ENCODE data around the gene OR6K6.

OR6K6 gene

DNA sequence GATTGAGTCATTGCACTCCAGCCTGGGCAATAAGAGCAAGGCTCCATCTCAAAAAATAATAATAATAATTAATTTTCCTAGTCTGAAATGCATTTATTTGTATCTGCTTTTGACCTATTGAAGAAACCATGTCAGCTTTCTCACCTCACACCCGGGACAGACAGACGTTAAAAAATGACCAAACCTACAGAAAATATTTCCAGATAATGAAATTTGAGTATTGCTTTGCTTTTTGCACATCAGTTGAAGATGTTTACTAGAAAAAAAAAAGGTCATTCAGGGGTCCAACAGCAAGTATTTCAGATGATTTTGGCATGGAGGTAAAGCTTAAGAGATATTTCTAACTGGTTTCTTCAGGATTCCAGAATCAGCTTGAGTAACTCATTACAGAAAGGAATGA, at the start of gene OR6K6:
TSS of gene OR6K6 (plus strand) at position 301 of the 400 bp plus-strand sequence. CDS start 168 bp downstream, outside the sequence.
- no peak for DNase-seq (ENCODE audit: extremely low read depth in 1 of 2, low read depth in 1 of 2)

GRCh38 chr1:158706096-158706495, 48.4 kb upstream of the OR6K6 start:
- no peak for DNase-seq (ENCODE audit: extremely low read depth in 1 of 2, low read depth in 1 of 2)

- DNase-seq (ENCODE audit: extremely low read depth in 1 of 2, low read depth in 1 of 2), result no peak
Observed at GRCh38 chr1:158711098-158711497, 43.4 kb upstream of the OR6K6 start.

- DNase-seq (ENCODE audit: extremely low read depth in 1 of 2, low read depth in 1 of 2), result no peak
Observed at GRCh38 chr1:158714754-158715153, 39.8 kb upstream of the OR6K6 start.

DNA sequence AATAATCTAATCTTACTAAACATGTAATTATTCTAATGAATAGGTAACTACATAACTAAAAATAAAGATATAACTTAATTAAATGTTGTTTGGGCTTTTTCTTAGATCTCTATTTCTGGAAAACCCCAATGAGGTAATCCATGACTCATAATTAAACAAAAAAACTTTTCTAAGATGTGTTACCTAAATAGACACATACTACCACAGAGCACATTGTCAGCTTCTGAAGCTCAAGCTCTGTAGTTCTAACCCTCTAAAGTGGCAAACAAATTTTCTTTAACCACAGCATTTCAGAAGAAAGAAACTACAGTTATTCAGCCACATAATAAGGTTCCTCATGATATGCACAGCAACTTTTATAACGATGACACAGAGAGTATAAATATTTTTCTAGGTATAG, 38.2 kb upstream of the OR6K6 start:
- DNase-seq (ENCODE audit: extremely low read depth in 1 of 2, low read depth in 1 of 2), result no peak

- no peak for DNase-seq (ENCODE audit: extremely low read depth in 1 of 2, low read depth in 1 of 2)
Observed at GRCh38 chr1:158717344-158717743, 37.2 kb upstream of the OR6K6 start.

- DNase-seq (ENCODE audit: extremely low read depth in 1 of 2, low read depth in 1 of 2), result no peak
Observed at GRCh38 chr1:158719664-158720063, 34.9 kb upstream of the OR6K6 start.

GRCh38 chr1:158720620-158721019, 33.9 kb upstream of the OR6K6 start, which contains the start of gene OR6K3:
OR6K3 (minus strand) TSS chr1:158720720; CDS start chr1:158718115, 2,605 bp downstream.
- DNase-seq (ENCODE audit: extremely low read depth in 1 of 2, low read depth in 1 of 2), result no peak

- no peak for DNase-seq (ENCODE audit: extremely low read depth in 1 of 2, low read depth in 1 of 2)
Observed at GRCh38 chr1:158724442-158724841, 30.1 kb upstream of the OR6K6 start.

- DNase-seq (ENCODE audit: extremely low read depth in 1 of 2, low read depth in 1 of 2), result no peak
Observed at GRCh38 chr1:158728510-158729225, 25.9 kb upstream of the OR6K6 start.

GRCh38 chr1:158730453-158730852, 24.1 kb upstream of the OR6K6 start:
- no peak for DNase-seq (ENCODE audit: extremely low read depth in 1 of 2, low read depth in 1 of 2)

GRCh38 chr1:158731707-158732106, 22.8 kb upstream of the OR6K6 start:
- DNase-seq (ENCODE audit: extremely low read depth in 1 of 2, low read depth in 1 of 2), result no peak

DNA sequence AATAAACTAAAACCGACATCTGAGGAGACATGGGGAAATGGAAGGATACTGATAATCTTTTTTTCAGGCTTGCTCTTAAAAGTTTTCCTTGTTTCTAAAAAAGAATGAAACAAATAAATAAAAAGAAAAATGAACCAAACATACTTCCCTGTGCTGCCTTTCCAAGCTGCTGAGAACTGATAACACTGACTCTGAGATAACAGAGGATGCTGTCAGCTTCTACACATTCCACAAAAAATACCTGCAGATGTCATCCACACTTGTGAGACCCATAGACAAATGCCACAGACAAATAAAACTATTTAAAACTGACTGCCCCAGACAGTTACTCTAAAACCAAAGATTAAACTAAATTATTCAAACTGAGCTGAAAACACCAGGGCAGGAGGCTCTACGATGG, 22.0 kb upstream of the OR6K6 start:
- no peak for DNase-seq (ENCODE audit: extremely low read depth in 1 of 2, low read depth in 1 of 2)

- DNase-seq (ENCODE audit: extremely low read depth in 1 of 2, low read depth in 1 of 2), result no peak
Observed at GRCh38 chr1:158735848-158736247, 18.7 kb upstream of the OR6K6 start.

DNA sequence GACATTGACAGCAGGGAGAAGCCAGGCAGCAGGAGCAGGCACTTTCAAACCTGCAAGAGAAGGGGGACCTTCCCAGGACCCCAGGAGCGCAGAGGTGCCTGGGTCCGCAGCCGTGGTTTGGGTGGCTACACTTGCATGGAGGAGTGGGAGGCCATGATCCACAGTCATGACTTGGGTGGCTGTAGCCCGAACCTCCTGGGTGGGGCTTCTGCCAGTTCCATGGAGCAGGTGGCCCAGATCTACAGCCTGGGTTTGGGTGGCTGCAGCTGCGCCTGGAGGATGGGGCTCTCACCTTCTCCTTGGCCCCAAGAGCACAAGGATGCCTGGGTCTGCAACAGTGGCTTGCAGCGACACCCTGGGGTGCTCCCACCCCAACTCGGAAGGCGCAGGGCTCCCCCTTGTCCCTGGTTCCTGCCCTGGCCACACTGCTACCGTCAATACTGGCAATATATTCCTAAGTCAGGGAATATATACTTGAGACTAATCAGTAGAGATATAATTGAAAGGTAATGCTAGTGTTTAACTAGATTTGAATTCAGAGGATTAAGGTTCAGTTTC, 2.3 kb upstream of the OR6K6 start:
- DNase-seq (ENCODE audit: extremely low read depth in 1 of 2, low read depth in 1 of 2), result no peak

- no peak for DNase-seq (ENCODE audit: extremely low read depth in 1 of 2, low read depth in 1 of 2)
Observed at GRCh38 chr1:158771950-158772866, 17.7 kb downstream of the OR6K6 start, which contains the start of gene OR6N1. OR6N1 (minus strand) TSS chr1:158772195; CDS start chr1:158766682, 5,513 bp downstream.

DNA sequence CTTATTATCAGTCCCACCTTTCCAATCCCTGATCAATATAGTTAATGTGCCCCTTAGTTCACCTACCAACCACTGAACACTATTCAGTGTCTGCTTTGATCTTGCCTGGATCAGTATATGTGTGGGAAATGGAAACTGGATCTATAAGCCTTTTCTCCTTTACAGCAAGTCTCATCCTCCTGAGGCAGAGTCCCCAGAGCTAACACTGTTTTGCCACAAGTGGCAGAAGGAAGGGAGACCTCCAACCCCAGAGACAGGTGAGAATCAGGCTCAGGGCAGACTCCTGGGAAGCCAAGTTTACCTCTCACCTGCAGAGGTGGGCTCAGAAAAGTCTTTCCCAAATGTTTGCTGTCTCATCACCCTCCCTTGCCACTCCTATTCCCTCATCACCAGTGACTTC, 26.6 kb downstream of the OR6K6 start, which contains the start of gene OR6N2:
TSS of gene OR6N2 (minus strand) at position 101 of the 400 bp plus-strand sequence. CDS start 3,569 bp downstream, outside the sequence.
- DNase-seq (ENCODE audit: extremely low read depth in 1 of 2, low read depth in 1 of 2), result no peak

DNA sequence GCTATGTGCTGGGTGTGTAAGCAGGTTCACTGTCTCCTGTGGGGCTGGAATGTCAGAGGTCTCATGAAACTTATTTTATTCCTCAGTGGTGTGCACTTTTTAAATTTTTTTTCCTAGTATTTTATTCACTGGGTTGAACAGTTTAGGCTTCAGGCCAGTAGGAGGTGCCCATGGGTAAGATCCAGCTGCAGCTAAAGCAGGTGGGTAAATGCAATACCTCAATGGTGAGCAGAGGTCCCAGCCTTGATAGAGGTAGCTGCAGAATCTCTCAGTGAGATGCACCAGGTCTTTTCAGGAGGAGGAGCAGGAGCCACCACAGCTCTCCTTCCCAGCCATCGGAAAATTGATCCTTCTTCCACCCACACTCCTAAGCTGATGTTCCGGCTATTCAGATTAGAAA, 39.1 kb downstream of the OR6K6 start:
- DNase-seq (ENCODE audit: extremely low read depth in 1 of 2, low read depth in 1 of 2), result no peak

DNA sequence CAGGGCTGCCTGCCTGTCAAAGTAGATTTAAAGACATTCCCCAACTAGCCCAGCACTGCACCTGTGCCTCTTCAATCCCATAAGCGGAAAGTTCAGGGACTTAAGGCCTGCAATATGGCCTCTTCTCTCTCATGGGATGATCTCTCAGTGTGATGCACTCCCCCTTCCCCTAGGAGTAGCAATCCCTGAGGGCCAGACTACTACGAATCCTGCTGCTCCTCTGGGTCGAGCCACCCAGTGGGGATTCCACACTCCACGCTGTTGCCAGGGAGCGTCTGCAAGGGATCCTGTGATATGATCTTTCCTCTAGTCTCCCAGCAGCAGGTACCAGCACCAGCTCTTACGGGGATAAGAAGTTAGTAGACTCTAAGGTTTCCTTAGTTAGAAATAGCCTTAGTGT, 39.7 kb downstream of the OR6K6 start:
- no peak for DNase-seq (ENCODE audit: extremely low read depth in 1 of 2, low read depth in 1 of 2)

DNA sequence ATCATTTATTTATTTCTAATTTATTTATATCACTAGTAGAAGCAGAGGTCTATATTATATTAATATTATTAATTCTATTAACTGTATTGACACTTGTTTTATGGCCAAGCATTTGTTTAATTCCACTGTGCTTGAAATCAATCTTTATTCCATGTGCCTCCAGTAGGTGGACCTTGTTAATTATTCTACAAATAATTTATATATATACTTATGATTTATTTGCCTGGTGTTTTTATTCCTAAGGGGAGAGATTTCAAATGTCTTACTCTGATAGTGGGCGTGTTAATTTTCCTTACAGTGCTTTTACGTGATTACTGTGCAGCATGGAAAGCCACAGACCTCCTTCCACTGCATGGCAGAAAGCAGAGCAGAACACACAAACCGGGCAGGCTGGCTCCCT, 44.0 kb downstream of the OR6K6 start:
- no peak for DNase-seq (ENCODE audit: extremely low read depth in 1 of 2, low read depth in 1 of 2)

DNA sequence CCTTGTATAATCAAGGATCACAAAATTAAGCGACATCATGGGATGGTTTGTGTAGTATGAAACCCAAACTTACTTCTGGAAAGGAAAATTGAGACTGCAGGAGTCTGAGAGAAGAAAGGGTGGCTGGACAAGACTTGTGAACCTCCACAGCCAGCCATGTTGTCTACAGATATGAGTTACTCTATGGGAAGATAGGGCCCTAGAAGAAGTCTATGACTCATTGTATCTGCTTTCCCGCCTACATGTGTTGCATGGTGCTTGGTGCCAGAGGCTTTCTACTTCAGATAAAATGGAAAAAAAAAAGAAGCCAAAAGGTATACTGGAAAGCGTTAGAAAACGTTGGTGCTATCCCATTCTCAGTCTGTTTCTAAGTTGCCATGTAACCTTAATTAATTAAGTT, 45.2 kb downstream of the OR6K6 start:
- no peak for DNase-seq (ENCODE audit: extremely low read depth in 1 of 2, low read depth in 1 of 2)
